IMR-90 (cell line): ENCODE results near the gene CMBL. TPM values are rescaled to one million over a fixed set of nuclear protein-coding genes. Genes with fewer than 3 reads are reported as not detected.

Experiments used
- ATAC-seq: fragments of 200-7000 bp; cut with Tn5 transposase; 2 replicates; pipeline ENCODE4 v1.9.1; 2020; ENCODE audit warnings: low read depth, mild to moderate bottlenecking, moderate library complexity
- BruUV-seq: library from RNA; stranded (reverse); fragments of 400-500 nt; replicated peaks from 2 replicates; lab custom pipeline; 2021; lab: Mats Ljungman, UMichigan
- CTCF ChIA-PET: fragments of 300-600 bp; formaldehyde crosslinking; extraction: SDS; loops from one replicate; lab custom pipeline; 2021; ENCODE audit warnings: antibody characterized with exemption; lab: Yijun Ruan, JAX
- POLR2A ChIA-PET: fragments of 300-600 bp; sonication (Branson Sonifier 250); formaldehyde crosslinking; loops from one replicate; lab custom pipeline; 2022; ENCODE audit warnings: antibody characterized with exemption; ENCODE audit not compliant: unreplicated experiment; lab: Charles Lee
- DNase-seq: peaks from one replicate; pipeline ENCODE4 v3.0.0; 2013
- H2AFZ ChIP-seq: replicated peaks from 2 replicates; pipeline ENCODE3; 2013; ENCODE audit warnings: low read length, mild to moderate bottlenecking; ENCODE audit not compliant: poor library complexity
- H2AK5ac ChIP-seq: 2 replicates; pipeline ENCODE4 v1.6.1; 2013; ENCODE audit warnings: low read depth, low read length, inconsistent platforms
- H2AK9ac ChIP-seq: replicated peaks from 2 replicates; pipeline ENCODE3; 2013; ENCODE audit warnings: mild to moderate bottlenecking, low read depth, low read length, moderate library complexity; ENCODE audit not compliant: poor library complexity
- H2BK120ac ChIP-seq: 2 replicates; pipeline ENCODE4 v1.6.1; 2013; ENCODE audit warnings: low read depth, low read length, inconsistent platforms
- H2BK15ac ChIP-seq: 3 replicates; pipeline ENCODE4 v1.6.1; 2013; ENCODE audit warnings: low read depth, low read length, inconsistent platforms
- H2BK20ac ChIP-seq: 2 replicates; pipeline ENCODE4 v1.6.1; 2013; ENCODE audit warnings: low read depth, mild to moderate bottlenecking, inconsistent platforms, low read length, moderate library complexity
- H2BK5ac ChIP-seq: 2 replicates; pipeline ENCODE4 v1.6.1; 2013; ENCODE audit warnings: mild to moderate bottlenecking, low read depth, low read length, inconsistent platforms; ENCODE audit not compliant: poor library complexity, severe bottlenecking
- H3K14ac ChIP-seq: replicated peaks from 2 replicates; pipeline ENCODE4 v1.6.1; 2013; ENCODE audit warnings: low read depth, low read length, inconsistent platforms
- H3K18ac ChIP-seq: 2 replicates; pipeline ENCODE4 v1.6.1; 2013; ENCODE audit warnings: low read depth, low read length, control low read depth
- H3K23ac ChIP-seq: 2 replicates; pipeline ENCODE4 v1.6.1; 2013; ENCODE audit warnings: low read depth, low read length, inconsistent platforms
- H3K27ac ChIP-seq: 2 replicates; pipeline ENCODE4 v1.5.1; 2013; ENCODE audit warnings: mild to moderate bottlenecking, control low read depth, low read length; ENCODE audit not compliant: insufficient read depth
- H3K27me3 ChIP-seq: 2 replicates; pipeline ENCODE4 v1.6.1; 2013; ENCODE audit warnings: low read length; ENCODE audit not compliant: control insufficient read depth, insufficient read depth
- H3K36me3 ChIP-seq: 2 replicates; pipeline ENCODE4 v1.6.1; 2013; ENCODE audit warnings: low read length, mixed read lengths; ENCODE audit not compliant: control insufficient read depth, insufficient read depth
- H3K4ac ChIP-seq: 2 replicates; pipeline ENCODE4 v1.6.1; 2013; ENCODE audit warnings: low read depth, low read length, inconsistent platforms
- H3K4me1 ChIP-seq: 2 replicates; pipeline ENCODE4 v1.6.1; 2013; ENCODE audit warnings: low read length, mixed read lengths; ENCODE audit not compliant: control insufficient read depth, insufficient read depth
- H3K4me2 ChIP-seq: 2 replicates; pipeline ENCODE4 v1.6.1; 2013; ENCODE audit warnings: low read depth, mild to moderate bottlenecking, control low read depth, low read length, moderate library complexity
- H3K4me3 ChIP-seq: 2 replicates; pipeline ENCODE4 v1.5.1; 2013; ENCODE audit warnings: low read depth, mild to moderate bottlenecking, control low read depth, low read length, moderate library complexity; ENCODE audit not compliant: insufficient read depth
- H3K56ac ChIP-seq: 2 replicates; pipeline ENCODE4 v1.6.1; 2013; ENCODE audit warnings: low read length, inconsistent platforms; ENCODE audit not compliant: insufficient read depth; ENCODE audit errors: extremely low read depth
- H3K79me1 ChIP-seq, 2 experiments: 2 replicates each; pipeline ENCODE4 v1.6.1; 2013; ENCODE audit warnings: low read length in 2 of 2, inconsistent platforms in 1 of 2, low read depth in 1 of 2
- H3K9ac ChIP-seq: 2 replicates; pipeline ENCODE4 v1.6.1; 2013; ENCODE audit warnings: low read depth, low read length, control low read depth
- H3K9me1 ChIP-seq: 2 replicates; pipeline ENCODE4 v1.6.1; 2013; ENCODE audit warnings: low read length, inconsistent platforms; ENCODE audit not compliant: insufficient read depth
- H3K9me3 ChIP-seq: 2 replicates; pipeline ENCODE4 v1.6.1; 2013; ENCODE audit warnings: low read length; ENCODE audit not compliant: control insufficient read depth, insufficient read depth
- H4K20me1 ChIP-seq: 2 replicates; pipeline ENCODE4 v1.6.1; 2013; ENCODE audit warnings: low read length, inconsistent platforms; ENCODE audit not compliant: insufficient read depth
- H4K5ac ChIP-seq: 2 replicates; pipeline ENCODE4 v1.6.1; 2013; ENCODE audit warnings: mild to moderate bottlenecking, low read depth, low read length, control low read depth
- H4K8ac ChIP-seq, 2 experiments: 2 replicates each; pipeline ENCODE4 v1.6.1; 2013; ENCODE audit warnings: low read depth in 2 of 2, low read length in 2 of 2, control low read depth in 1 of 2, inconsistent platforms in 1 of 2
- H4K91ac ChIP-seq: 2 replicates; pipeline ENCODE4 v1.6.1; 2013; ENCODE audit warnings: low read depth, low read length, inconsistent platforms; ENCODE audit not compliant: insufficient read depth
- BHLHE40 ChIP-seq: fragments of 150-350 bp; IDR thresholded peaks from 2 replicates; pipeline ENCODE4 v1.6.1; 2016; ENCODE audit warnings: mild to moderate bottlenecking, low read depth, low read length
- CEBPB ChIP-seq: IDR thresholded peaks from 2 replicates; pipeline ENCODE4 v1.6.1; 2012; ENCODE audit warnings: low read depth, low read length, improper control_type of control experiment
- CHD1 ChIP-seq: IDR thresholded peaks from 2 replicates; pipeline ENCODE4 v1.6.1; 2012; ENCODE audit warnings: low read depth, low read length, improper control_type of control experiment
- CTCF ChIP-seq: conservative IDR thresholded peaks from 2 replicates; pipeline ENCODE4 v1.5.1; 2012; ENCODE audit warnings: mild to moderate bottlenecking, low read depth, low read length, improper control_type of control experiment
- FOS ChIP-seq: fragments of 150-350 bp; IDR thresholded peaks from 2 replicates; pipeline ENCODE4 v1.6.1; 2016; ENCODE audit warnings: low read depth, low read length
- MAFK ChIP-seq: IDR thresholded peaks from 2 replicates; pipeline ENCODE4 v1.6.1; 2012; ENCODE audit warnings: low read depth, low read length, improper control_type of control experiment
- MXI1 ChIP-seq: IDR thresholded peaks from 2 replicates; pipeline ENCODE4 v1.6.1; 2012; ENCODE audit warnings: low read depth, mild to moderate bottlenecking, low read length, moderate library complexity, borderline replicate concordance
- NFE2L2 ChIP-seq: fragments of 150-350 bp; IDR thresholded peaks from 2 replicates; pipeline ENCODE4 v1.6.1; 2016; ENCODE audit warnings: low read depth, mild to moderate bottlenecking, low read length
- POLR2A ChIP-seq: IDR thresholded peaks from 2 replicates; pipeline ENCODE4 v1.6.1; 2012; ENCODE audit warnings: mild to moderate bottlenecking, low read depth, low read length
- RAD21 ChIP-seq: IDR thresholded peaks from 2 replicates; pipeline ENCODE4 v1.6.1; 2012; ENCODE audit warnings: low read length, improper control_type of control experiment
- RCOR1 ChIP-seq: IDR thresholded peaks from 2 replicates; pipeline ENCODE4 v1.6.1; 2012; ENCODE audit warnings: mild to moderate bottlenecking, low read length, improper control_type of control experiment; ENCODE audit not compliant: insufficient replicate concordance
- RFX5 ChIP-seq: IDR thresholded peaks from 2 replicates; pipeline ENCODE4 v1.8.0; 2012; ENCODE audit warnings: low read depth, mild to moderate bottlenecking, low read length, moderate library complexity
- SMC3 ChIP-seq: fragments of 150-350 bp; IDR thresholded peaks from 2 replicates; pipeline ENCODE4 v1.6.1; 2016; ENCODE audit warnings: low read depth, mild to moderate bottlenecking, antibody characterized with exemption, low read length, moderate library complexity
- WGBS, 2 experiments: methylation state at CpG; one replicate each; pipeline versions ENCODE4 v1.1.5 to v1.1.7; 2013; ENCODE audit warnings: missing lambda C conversion rate in 2 of 2; ENCODE audit not compliant: insufficient read length in 1 of 2; ENCODE audit errors: extremely low coverage in 2 of 2; 5-methylcytosine and 5-hydroxymethylcytosine counted together
- dilution Hi-C: fragments of 300-500 bp; cut with HindIII; formaldehyde crosslinking; loops from one replicate; pipeline ENCODE4 v1.14.3; 2018; ENCODE audit warnings: low sequenced_read_pairs; ENCODE audit not compliant: unreplicated experiment
- in situ Hi-C: fragments of 300-500 bp; cut with MboI; formaldehyde crosslinking; loops from 3 replicates; pipeline ENCODE4 v1.14.3; 2019; ENCODE audit warnings: low sequenced_read_pairs, inconsistent platforms, mixed read lengths
- intact Hi-C: fragments of 100-400 bp; cut with micrococcal nuclease; formaldehyde crosslinking; loops from 2 replicates; pipeline ENCODE4 v1.10.0; 2022
- polyA plus RNA-seq, 3 experiments: library from polyadenylated mRNA; depleted of rRNA; stranded (reverse); fragments of >200 nt; gene quantifications; 2 replicates each; pipeline ENCODE4 v1.2.3, GENCODE V29; 2012; ENCODE audit warnings: low replicate concordance in 1 of 3
- total RNA-seq: library from RNA; depleted of rRNA; stranded (reverse); fragments of >200 nt; gene quantifications from 2 replicates; pipeline ENCODE4 v1.2.3, GENCODE V29; 2012
- TF ChIP-seq, protein P1 (sequence below): fragments of 150-350 bp; IDR thresholded peaks from 2 replicates; pipeline ENCODE4 v1.6.1; 2016; ENCODE audit warnings: low read depth, mild to moderate bottlenecking, low read length, moderate library complexity, borderline replicate concordance

The CMBL gene
- total and polyA plus RNA-seq, 2 of the 4 experiments (the other 2 are of a cell fraction) = 5.0 to 26.3 TPM

- WGBS, 2 experiments = no CpG with 5 or more reads among the region's 4 CpGs
- H2AK5ac ChIP-seq = no peak overlapping the region
- no peak for TF ChIP-seq CEBPB
- no peak for TF ChIP-seq RFX5
- no peak for TF ChIP-seq MXI1
- TF ChIP-seq MAFK = no peak
- no peak for TF ChIP-seq CTCF
- TF ChIP-seq SMC3 = no peak
- TF ChIP-seq RAD21 = no peak
- TF ChIP-seq CHD1 = no peak
- TF ChIP-seq POLR2A = no peak
- no peak for TF ChIP-seq BHLHE40
- no peak for TF ChIP-seq RCOR1
- TF ChIP-seq, protein P1, sequence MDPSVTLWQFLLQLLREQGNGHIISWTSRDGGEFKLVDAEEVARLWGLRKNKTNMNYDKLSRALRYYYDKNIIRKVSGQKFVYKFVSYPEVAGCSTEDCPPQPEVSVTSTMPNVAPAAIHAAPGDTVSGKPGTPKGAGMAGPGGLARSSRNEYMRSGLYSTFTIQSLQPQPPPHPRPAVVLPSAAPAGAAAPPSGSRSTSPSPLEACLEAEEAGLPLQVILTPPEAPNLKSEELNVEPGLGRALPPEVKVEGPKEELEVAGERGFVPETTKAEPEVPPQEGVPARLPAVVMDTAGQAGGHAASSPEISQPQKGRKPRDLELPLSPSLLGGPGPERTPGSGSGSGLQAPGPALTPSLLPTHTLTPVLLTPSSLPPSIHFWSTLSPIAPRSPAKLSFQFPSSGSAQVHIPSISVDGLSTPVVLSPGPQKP = no peak
- no peak for TF ChIP-seq FOS
- TF ChIP-seq NFE2L2 = no peak
- intact Hi-C loops = no loop called here
- no peaks in the 10 kb centered on the region for H3K9me3 ChIP-seq
- H2AK9ac ChIP-seq = no peak overlapping the region
- H3K36me3 ChIP-seq = peaks cover 25% of the 10 kb centered on the region
- no peak overlapping the region for H2BK120ac ChIP-seq
- no peak overlapping the region for H3K9ac ChIP-seq
- H4K5ac ChIP-seq = no peak overlapping the region
- H4K8ac ChIP-seq = no peak overlapping the region
- no peak overlapping the region for H3K4me2 ChIP-seq
- H3K27ac ChIP-seq = no peak overlapping the region
- no peaks in the 10 kb centered on the region for H3K27me3 ChIP-seq
- no peak overlapping the region for H3K56ac ChIP-seq
- peaks cover 19% of the 10 kb centered on the region for H3K9me1 ChIP-seq
- H4K20me1 ChIP-seq = peaks cover 27% of the 10 kb centered on the region
- in situ Hi-C loops = no loop called here
- POLR2A ChIA-PET = no interaction called here
- DNase-seq = no peak
- H3K18ac ChIP-seq = no peak overlapping the region
- H2BK5ac ChIP-seq = no peak overlapping the region
- CTCF ChIA-PET = no interaction called here
- no peak overlapping the region for H2BK15ac ChIP-seq
- no peak for ATAC-seq
- no peak overlapping the region for H3K4ac ChIP-seq
- H3K79me1 ChIP-seq = peaks cover 9 to 17% of the 10 kb centered on the region in 2 experiments
- H3K14ac ChIP-seq = no peak overlapping the region
- H4K91ac ChIP-seq = no peak overlapping the region
- no peak overlapping the region for H2AFZ ChIP-seq
- no peak overlapping the region for H3K23ac ChIP-seq
- BruUV-seq = no TSS peak
- no peak overlapping the region for H3K4me3 ChIP-seq
- H3K4me1 ChIP-seq = no peaks in the 10 kb centered on the region; the same call in 1 of the 2 replicates
- H2BK20ac ChIP-seq = no peak overlapping the region
- dilution Hi-C loops = no loop called here
These were observed 41.6 kb downstream of the CMBL start for GRCh38 chr5:10266137-10266536.
